ENCODE data around the gene FAM221B.

FAM221B gene

GRCh38 chr9:35852876-35853865, 24.6 kb upstream of the FAM221B start:
- no peaks in the 10 kb centered on the region for H3K27me3 ChIP-seq (replicated peaks)
- no peaks in the 10 kb centered on the region for H3K36me3 ChIP-seq (replicated peaks)
- H3K27ac ChIP-seq = no peak overlapping the region
- H3K4me3 ChIP-seq (ENCODE audit: low read depth, low read length) = no peak overlapping the region
- in situ Hi-C loops (cut with HindIII; ENCODE audit: low pct_ligation_motif_present, low sequenced_read_pairs) = no loop called here
- DNase-seq = no peak
- no peak for TF ChIP-seq CTCF (IDR thresholded peaks at IDR 0.05; ENCODE audit: low read depth, low read length, missing control alignments)

- H3K27ac ChIP-seq = no peak overlapping the region
- no peaks in the 10 kb centered on the region for H3K27me3 ChIP-seq (replicated peaks)
- no peak for DNase-seq
- in situ Hi-C loops (cut with HindIII; ENCODE audit: low pct_ligation_motif_present, low sequenced_read_pairs) = no loop called here
- H3K4me3 ChIP-seq (ENCODE audit: low read depth, low read length) = no peak overlapping the region
- H3K36me3 ChIP-seq (replicated peaks) = no peaks in the 10 kb centered on the region
- TF ChIP-seq CTCF (IDR thresholded peaks at IDR 0.05; ENCODE audit: low read depth, low read length, missing control alignments) = no peak
Observed at GRCh38 chr9:35852267-35852815, 23.8 kb upstream of the FAM221B start.

GRCh38 chr9:35847792-35848572, 19.4 kb upstream of the FAM221B start:
- no peak overlapping the region for H3K27ac ChIP-seq
- DNase-seq = peak; percentile 74
- no peaks in the 10 kb centered on the region for H3K36me3 ChIP-seq (replicated peaks)
- H3K4me3 ChIP-seq (ENCODE audit: low read depth, low read length) = no peak overlapping the region
- TF ChIP-seq CTCF (IDR thresholded peaks at IDR 0.05; ENCODE audit: low read depth, low read length, missing control alignments) = no peak
- no peaks in the 10 kb centered on the region for H3K27me3 ChIP-seq (replicated peaks)
- in situ Hi-C loops (cut with HindIII; ENCODE audit: low pct_ligation_motif_present, low sequenced_read_pairs) = no loop called here

- DNase-seq = no peak
- no peaks in the 10 kb centered on the region for H3K36me3 ChIP-seq (replicated peaks)
- no peak overlapping the region for H3K4me3 ChIP-seq (ENCODE audit: low read depth, low read length)
- no peaks in the 10 kb centered on the region for H3K27me3 ChIP-seq (replicated peaks)
- in situ Hi-C loops (cut with HindIII; ENCODE audit: low pct_ligation_motif_present, low sequenced_read_pairs) = no loop called here
- no peak overlapping the region for H3K27ac ChIP-seq
- TF ChIP-seq CTCF (IDR thresholded peaks at IDR 0.05; ENCODE audit: low read depth, low read length, missing control alignments) = no peak
Observed at GRCh38 chr9:35845824-35846771, 17.6 kb upstream of the FAM221B start.

GRCh38 chr9:35844628-35845270, 16.2 kb upstream of the FAM221B start:
- TF ChIP-seq CTCF (IDR thresholded peaks at IDR 0.05; ENCODE audit: low read depth, low read length, missing control alignments) = no peak
- in situ Hi-C loops (cut with HindIII; ENCODE audit: low pct_ligation_motif_present, low sequenced_read_pairs) = no loop called here
- Histone ChIP-seq H3K27ac (no peak overlapping the region), H3K36me3 (replicated peaks) (no peaks in the 10 kb centered on the region), H3K4me3 (ENCODE audit: low read depth, low read length) (no peak overlapping the region), H3K27me3 (replicated peaks) (no peaks in the 10 kb centered on the region)
- peak; percentile 86 for DNase-seq

All from brain microvascular endothelial cell (primary cell).